T-helper 1 cell treated with Interleukin-12 subunit alpha and Interleukin-12 subunit beta and Interleukin-4 antibody, amounts not matched to agents 30 ng/mL and 1 ng/mL, for 36 hours (primary cell): Measurements from ENCODE around the gene CALB2. TPM values are rescaled to one million over a fixed set of nuclear protein-coding genes. Genes with fewer than 3 reads are reported as not detected.

ENCODE experiments used
- intact Hi-C: fragments of 100-400 bp; cut with micrococcal nuclease; formaldehyde crosslinking; loops from one replicate; pipeline ENCODE4 v1.15.1; 2024
- total RNA-seq: library from RNA; stranded (reverse); gene quantifications from 2 replicates; pipeline ENCODE4 v1.2.3, GENCODE V29; 2022

CALB2 gene
- total RNA-seq, 1 donor from 2014 or later = not detected

DNA sequence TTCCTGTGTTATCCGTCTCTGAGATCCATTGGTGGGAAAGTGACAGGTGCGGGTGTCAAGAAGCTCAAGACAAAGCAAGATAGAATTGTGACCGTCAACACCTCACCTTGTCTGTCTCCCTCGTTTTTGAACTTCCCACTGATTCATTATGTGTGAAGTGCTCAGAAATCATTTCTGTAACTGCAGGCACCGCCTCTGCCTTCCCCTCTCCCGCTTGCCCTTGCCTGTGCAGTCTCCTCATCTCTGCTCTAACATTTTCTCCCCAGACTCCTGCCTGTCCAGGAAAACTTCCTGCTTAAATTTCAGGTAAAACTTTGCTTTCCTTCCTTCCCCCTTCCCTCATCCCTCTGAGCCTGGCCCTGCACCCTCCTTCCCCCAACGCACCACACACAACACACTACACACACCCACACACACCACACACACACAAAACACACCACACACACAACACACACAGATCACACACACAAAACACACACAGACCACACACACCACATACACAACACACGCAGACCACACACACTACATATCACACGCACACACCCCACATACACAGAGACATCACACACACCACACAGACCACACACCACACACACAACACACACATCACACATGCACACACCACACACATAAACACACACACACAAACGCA, 25.7 kb downstream of the CALB2 start:
- intact Hi-C loops = no loop called here

DNA sequence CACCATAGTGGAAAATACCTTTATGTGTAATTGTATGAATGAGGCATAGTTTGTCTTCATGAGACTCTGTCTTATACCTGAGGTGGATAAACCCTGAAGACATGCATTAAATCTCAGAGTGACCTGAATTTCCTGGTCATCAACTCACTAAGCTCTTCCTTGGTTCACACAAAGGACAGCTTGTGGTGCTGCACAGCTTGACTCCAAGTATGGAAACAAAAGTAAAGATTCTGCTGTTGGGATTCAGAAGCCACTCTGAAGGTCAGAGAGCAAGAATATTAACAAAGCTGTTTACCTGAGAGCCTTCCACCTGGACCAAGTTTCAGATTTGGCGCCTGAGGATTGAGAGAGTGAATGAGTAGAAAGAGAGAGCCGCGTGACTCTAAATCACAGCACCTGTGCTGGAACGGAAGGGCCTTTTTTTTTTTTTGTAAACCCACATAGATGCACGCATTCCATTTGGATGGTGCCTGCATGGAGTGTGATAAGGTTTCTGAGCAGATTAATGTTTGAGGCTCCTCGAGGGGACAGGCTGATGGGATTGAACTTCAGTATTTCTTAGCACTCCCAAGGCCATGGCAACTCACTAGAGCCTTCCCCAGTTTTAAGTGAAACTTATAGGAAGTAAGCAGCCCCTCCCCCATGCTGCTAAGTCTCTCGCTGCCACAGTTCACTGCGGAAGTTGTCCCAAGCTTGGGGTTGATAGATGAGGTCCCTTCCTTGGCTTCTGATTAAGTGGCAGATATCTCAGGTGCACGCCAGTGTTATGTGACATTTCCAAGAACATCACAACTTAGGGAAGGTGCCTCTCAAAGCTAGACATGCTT, 28.7 kb downstream of the CALB2 start:
- intact Hi-C loops = no loop called here

DNA sequence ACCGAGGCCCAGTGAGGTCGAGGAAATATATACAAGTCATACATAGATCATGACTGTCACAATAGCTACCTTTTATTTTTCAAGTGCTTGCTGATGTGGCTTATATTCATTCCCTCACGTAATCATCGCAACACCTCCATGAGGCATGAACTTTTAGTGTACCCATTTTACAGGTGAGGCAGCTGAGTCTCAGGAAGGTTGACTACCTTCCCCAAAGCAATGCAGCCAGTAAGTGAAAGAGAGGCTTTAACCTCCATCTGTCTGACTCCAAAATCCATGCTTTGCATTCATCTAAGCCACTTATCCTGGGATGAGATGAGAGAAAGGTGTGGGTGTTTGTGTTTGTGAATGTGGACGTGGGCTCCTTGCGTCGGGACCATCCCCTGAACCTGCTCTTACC, 30.8 kb downstream of the CALB2 start:
- intact Hi-C loops = no loop called here

DNA sequence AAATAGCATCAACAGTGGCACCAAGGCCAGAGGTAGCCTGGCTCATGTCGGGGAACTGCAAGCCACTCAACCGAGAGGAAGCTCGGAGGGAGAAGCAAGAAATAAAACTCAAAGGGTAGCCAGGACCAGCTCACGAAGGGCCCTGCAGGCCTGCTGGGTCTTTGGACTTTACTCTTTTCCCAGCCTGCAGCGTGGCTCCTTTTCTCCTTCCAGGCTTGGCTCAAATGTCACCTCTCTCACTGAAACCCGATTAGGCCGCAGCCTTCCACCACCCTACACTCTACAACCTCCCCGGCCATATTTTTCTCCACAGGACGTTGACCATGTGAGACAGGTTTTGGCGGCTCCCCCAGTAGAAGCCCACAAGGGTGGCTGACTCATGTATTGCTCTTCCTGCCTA, 38.1 kb downstream of the CALB2 start:
- intact Hi-C loops = no loop called here

GRCh38 chr16:71399801-71400563, 41.5 kb downstream of the CALB2 start:
- intact Hi-C loops = no loop called here

DNA sequence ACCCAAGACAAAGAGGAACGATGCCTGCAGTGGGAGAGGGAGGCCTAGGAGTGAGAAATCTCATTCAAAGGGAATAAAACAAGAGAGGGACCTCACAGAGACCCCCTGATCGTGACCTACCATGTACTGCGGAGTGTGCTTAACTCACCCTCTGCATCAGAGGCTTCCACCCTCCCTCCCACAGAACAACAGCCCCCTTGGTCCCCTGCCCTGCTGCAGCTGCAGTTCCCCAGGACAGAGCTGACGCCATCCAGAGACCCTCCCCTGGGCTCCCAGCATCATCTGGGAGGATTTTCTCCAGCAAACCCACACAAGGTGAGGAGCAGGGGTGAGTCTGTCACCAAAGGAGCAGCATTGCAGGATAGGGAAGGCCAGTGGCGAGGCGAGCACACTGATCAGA, 43.5 kb downstream of the CALB2 start:
- intact Hi-C loops = no loop called here

- intact Hi-C loops = no loop called here
These were observed 44.2 kb downstream of the CALB2 start for GRCh38 chr16:71402674-71403073.

GRCh38 chr16:71404364-71404763, 45.8 kb downstream of the CALB2 start:
- intact Hi-C loops = no loop called here

DNA sequence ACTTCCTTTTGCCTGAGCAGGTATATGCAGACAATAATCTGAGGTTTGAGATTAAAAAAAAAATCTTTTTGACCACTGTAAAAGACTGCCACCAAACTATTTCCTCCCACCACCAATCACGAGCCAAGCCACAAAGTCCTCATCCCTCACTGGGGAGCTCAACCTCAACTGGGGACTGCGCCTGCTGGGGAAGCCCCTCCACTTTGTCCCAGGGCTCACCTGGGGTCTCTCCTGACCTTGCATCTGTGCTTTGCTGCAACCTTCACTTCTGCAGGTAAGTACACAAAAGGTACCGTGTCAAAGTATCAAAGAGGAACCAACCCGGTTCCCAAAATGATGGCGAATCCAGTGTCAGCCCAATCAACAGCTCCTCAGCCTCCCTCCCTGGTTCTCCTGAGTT, 47.8 kb downstream of the CALB2 start:
- intact Hi-C loops = no loop called here

- intact Hi-C loops = no loop called here
These were observed 48.2 kb downstream of the CALB2 start for GRCh38 chr16:71406724-71407123.

DNA sequence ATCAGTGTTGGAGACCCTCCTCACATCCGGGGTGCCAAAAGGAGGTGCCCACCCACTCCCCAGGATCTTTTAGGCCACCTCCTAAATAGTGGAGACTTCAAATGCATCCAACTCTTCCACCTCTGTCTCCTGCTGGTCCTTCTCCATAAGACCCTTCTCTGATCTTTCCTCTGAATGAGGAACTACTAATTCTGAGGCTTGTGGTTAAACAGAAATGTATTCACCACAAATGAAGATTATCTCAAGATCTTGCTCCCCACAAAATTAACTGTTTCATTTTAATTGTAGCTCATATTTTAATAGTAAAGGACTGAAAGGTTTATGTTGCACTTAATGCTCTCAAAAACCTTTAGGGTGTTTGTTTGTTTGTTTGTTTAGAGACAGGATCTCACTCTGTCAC, 49.2 kb downstream of the CALB2 start:
- intact Hi-C loops = no loop called here

DNA sequence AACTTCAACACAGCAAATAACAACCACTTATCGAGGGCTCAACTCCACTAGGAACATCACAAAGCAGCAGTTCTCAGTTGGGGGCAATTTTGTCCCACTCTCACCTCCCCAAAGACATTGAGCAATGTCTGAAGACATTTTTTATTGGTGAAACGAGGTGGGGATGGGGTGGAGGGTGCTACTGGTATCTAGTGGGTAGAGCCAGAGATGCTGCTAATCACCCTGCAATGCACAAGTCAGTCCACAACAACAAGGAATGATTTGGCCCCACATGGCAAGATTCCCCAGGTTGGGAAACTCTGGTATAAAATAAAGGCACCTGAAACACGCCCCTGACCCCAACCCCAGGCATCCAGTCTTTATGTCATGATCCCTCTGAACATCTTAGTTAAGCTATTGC, 50.0 kb downstream of the CALB2 start:
- intact Hi-C loops = no loop called here

DNA sequence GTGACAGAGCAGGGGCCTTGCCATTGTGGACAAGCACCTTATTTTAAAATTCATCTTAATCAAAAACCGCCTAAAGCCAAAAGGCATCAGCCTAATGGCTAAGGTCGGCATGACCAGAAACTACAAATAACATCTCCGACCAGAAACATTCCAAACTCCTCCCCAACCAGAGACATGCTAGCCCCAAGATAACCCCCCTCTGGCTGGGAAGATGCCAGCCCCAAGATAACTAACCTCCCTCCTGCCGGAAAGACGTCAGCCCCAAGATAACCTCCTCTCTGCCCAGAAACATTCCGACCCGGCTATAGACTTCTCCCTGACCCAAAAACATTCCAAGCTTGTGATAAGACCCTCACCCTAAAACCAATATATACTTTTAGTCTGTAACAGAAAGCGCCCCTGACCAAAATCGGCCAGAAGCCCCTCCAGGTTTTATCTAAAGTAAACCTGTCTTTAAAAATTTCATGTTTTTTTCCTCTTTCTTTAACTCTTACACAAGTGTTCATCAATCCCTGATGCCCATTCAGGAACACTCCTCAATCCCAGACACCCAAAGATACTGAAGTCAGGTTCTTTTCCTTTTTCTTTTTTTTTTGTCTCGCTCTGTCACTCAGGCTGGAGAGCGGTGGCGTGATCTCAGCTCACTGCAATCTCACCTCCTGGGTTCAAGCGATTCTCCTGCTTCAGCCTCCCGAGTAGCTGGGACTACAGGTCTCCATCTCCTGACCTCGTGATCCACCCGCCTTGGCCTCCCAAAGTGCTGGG, 50.7 kb downstream of the CALB2 start:
- intact Hi-C loops = no loop called here

DNA sequence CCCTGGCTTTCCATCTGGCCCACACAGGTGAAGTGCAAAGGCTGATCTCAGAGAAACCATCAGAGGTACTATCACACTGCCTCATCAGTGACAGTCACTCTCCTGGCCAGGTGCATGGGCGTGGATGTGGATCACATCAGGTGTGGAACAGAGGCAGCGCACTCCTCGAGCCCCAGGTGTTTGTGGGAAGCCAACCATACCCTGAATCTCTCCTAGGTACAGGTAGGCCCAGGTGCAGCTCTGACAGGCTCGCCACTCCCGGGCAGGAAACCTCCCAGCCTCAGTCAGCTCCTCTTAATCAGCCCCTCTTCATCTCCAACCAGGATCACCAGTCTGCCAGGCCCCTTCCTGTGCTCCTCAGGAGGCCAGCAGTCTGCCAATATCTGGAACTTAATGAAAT, 51.6 kb downstream of the CALB2 start:
- intact Hi-C loops = no loop called here

DNA sequence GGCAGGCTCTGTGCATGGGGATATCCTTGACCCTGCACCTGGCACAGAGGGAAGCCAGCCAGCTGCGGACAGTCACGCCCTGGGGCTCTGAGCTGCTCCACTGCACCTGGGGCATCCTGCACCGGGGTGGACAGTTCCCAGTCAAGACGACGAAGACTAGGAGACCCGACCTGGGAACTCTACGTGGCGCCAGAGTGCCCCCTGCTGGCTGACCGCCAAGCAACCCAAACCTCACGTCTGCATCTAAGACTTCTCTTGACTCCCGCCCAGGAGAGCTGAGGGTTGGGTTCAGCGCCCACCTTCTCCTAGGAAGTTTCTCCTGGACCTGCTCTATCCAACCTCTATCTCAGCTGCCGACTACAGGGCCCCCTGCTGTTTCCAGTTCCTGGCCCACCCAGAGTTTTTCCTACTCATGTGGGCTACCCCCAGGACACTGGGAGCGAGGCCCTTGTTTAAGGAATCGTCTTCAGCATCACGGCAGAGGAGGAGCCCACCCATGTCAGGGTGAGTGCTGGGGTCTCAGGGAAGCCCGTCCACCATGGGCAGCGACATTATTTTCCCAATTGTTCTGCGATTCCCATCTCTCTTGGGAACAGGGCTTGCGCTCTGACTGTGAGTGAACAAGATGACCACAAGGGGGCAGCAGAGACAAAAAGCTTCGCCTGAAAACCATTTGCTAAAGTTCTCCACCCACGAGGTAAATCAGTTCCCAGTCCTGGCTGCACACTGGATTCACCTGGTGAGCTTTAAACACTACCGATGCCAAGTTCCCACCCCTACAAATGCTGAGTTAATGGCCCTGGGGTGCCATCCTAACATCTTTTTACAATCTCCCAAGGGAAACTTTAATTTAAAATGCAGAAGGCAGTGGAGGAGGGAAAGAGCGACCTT, 54.0 kb downstream of the CALB2 start:
- intact Hi-C loops = loop anchor here (1.0 to 2.0 kb wide), 7 partner anchors 10 to 549 kb away; no protein-coding TSS in a partner anchor

- intact Hi-C loops = loop anchor here (1.0 to 2.0 kb wide), 2 partner anchors 129 to 333 kb away; no protein-coding TSS in a partner anchor
These were observed 54.8 kb downstream of the CALB2 start for GRCh38 chr16:71413341-71413740.

GRCh38 chr16:71414038-71414437, 55.5 kb downstream of the CALB2 start:
- intact Hi-C loops = no loop called here

- intact Hi-C loops = loop anchor here (1.0 kb wide), 1 partner anchor 10 kb away; no protein-coding TSS in a partner anchor
These were observed 63.4 kb downstream of the CALB2 start for GRCh38 chr16:71421911-71422310.

DNA sequence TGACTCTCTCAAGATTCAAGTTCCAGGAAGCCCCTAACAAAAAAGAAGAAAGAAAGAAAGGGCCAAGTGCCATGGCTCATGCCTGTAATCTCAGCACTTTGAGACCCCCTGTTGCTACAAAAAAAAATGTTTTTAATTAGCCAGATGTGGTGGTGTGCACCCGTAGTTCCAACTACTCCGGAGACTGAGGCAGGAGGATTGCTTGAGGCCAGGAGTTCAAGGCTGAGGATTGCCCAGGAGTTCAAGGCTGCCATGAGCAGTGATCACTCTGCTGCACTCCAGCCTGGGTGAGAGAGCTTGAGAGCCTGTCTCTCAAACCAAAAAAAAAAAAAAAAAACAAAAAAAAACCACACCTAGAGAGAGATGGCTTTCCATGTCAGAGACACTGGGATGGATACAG, 64.5 kb downstream of the CALB2 start:
- intact Hi-C loops = no loop called here

GRCh38 chr16:71423865-71424264, 65.3 kb downstream of the CALB2 start:
- intact Hi-C loops = no loop called here
